Neuronal stem cell (in vitro differentiated cells): ENCODE measurements around the gene NPDC1.

Experiments
- DNase-seq: peaks from one replicate; pipeline ENCODE4 v3.0.0-alpha.2; 2013; ENCODE audit warnings: low spot score
- H2AFZ ChIP-seq: one replicate; pipeline ENCODE4 v1.6.1; 2013; ENCODE audit warnings: mild to moderate bottlenecking, low read length, inconsistent platforms
- H2AK5ac ChIP-seq: 2 replicates; pipeline ENCODE4 v1.6.1; 2013; ENCODE audit warnings: low read depth, mild to moderate bottlenecking, inconsistent platforms, low read length, moderate library complexity, mixed read lengths
- H2BK120ac ChIP-seq: 2 replicates; pipeline ENCODE4 v1.6.1; 2013; ENCODE audit warnings: low read depth, mild to moderate bottlenecking, inconsistent platforms, low read length, moderate library complexity, mixed read lengths
- H2BK12ac ChIP-seq: one replicate; pipeline ENCODE4 v1.6.1; 2013; ENCODE audit warnings: low read length, inconsistent platforms
- H2BK15ac ChIP-seq: 2 replicates; pipeline ENCODE4 v1.6.1; 2013; ENCODE audit warnings: mild to moderate bottlenecking, low read length, inconsistent platforms, mixed read lengths
- H2BK5ac ChIP-seq: one replicate; pipeline ENCODE4 v1.6.1; 2013; ENCODE audit warnings: inconsistent platforms, mild to moderate bottlenecking, low read length, moderate library complexity
- H3K14ac ChIP-seq: one replicate; pipeline ENCODE4 v1.6.1; 2013; ENCODE audit warnings: low read length, inconsistent platforms
- H3K18ac ChIP-seq: 2 replicates; pipeline ENCODE4 v1.6.1; 2013; ENCODE audit warnings: low read length, inconsistent platforms
- H3K23ac ChIP-seq: 2 replicates; pipeline ENCODE4 v1.6.1; 2013; ENCODE audit warnings: low read depth, mild to moderate bottlenecking, mixed read lengths, low read length, inconsistent platforms; ENCODE audit not compliant: poor library complexity
- H3K27ac ChIP-seq: replicated peaks from 3 replicates; pipeline ENCODE4 v1.5.1; 2013; ENCODE audit warnings: low read length, inconsistent platforms
- H3K27me3 ChIP-seq, 3 experiments: 2 replicates each; pipeline ENCODE4 v1.6.1; 2013; ENCODE audit warnings: low read length in 3 of 3, mild to moderate bottlenecking in 2 of 3, inconsistent platforms in 1 of 3, low read depth in 1 of 3, mixed read lengths in 1 of 3, moderate library complexity in 1 of 3; ENCODE audit not compliant: control insufficient read depth in 3 of 3, insufficient read depth in 3 of 3
- H3K36me3 ChIP-seq, 2 donors: replicated peaks in 1 of 2; 2 replicates each; pipeline ENCODE4 v1.6.1; 2013; ENCODE audit warnings: low read length in 2 of 2; ENCODE audit not compliant: control insufficient read depth in 2 of 2, insufficient read depth in 2 of 2
- H3K4ac ChIP-seq: 2 replicates; pipeline ENCODE4 v1.6.1; 2013; ENCODE audit warnings: inconsistent platforms, mild to moderate bottlenecking, low read length, moderate library complexity
- H3K4me1 ChIP-seq, 2 donors: 1 replicate in 1 of 2; 2 replicates in 1 of 2; pipeline ENCODE4 v1.6.1; 2013; ENCODE audit warnings: low read length in 2 of 2, low read depth in 1 of 2; ENCODE audit not compliant: control insufficient read depth in 2 of 2, insufficient read depth in 1 of 2
- H3K4me2 ChIP-seq: one replicate; pipeline ENCODE4 v1.6.1; 2013; ENCODE audit warnings: mild to moderate bottlenecking, low read length, inconsistent platforms; ENCODE audit not compliant: insufficient read depth, poor library complexity, severe bottlenecking
- H3K4me3 ChIP-seq, 2 donors: 2 replicates each; pipeline ENCODE4 v1.5.1; 2013; ENCODE audit warnings: low read length in 2 of 2, mild to moderate bottlenecking in 2 of 2, inconsistent platforms in 1 of 2, moderate library complexity in 1 of 2
- H3K79me1 ChIP-seq: one replicate; pipeline ENCODE4 v1.6.1; 2013; ENCODE audit warnings: low read depth, mild to moderate bottlenecking, inconsistent platforms, low read length, moderate library complexity
- H3K9ac ChIP-seq: one replicate; pipeline ENCODE4 v1.6.1; 2013; ENCODE audit warnings: mild to moderate bottlenecking, low read depth, low read length, inconsistent platforms; ENCODE audit not compliant: poor library complexity
- H3K9me3 ChIP-seq, 2 donors: replicated peaks in 1 of 2; 2 replicates each; pipeline versions ENCODE3 to v1.6.1; 2013; ENCODE audit warnings: low read length in 2 of 2, mild to moderate bottlenecking in 2 of 2, inconsistent platforms in 1 of 2, low read depth in 1 of 2, mixed read lengths in 1 of 2, moderate library complexity in 1 of 2; ENCODE audit not compliant: control insufficient read depth in 2 of 2, insufficient read depth in 1 of 2
- H4K8ac ChIP-seq: one replicate; pipeline ENCODE4 v1.6.1; 2013; ENCODE audit warnings: low read depth, mild to moderate bottlenecking, inconsistent platforms, low read length, moderate library complexity
- H4K91ac ChIP-seq: one replicate; pipeline ENCODE4 v1.6.1; 2013; ENCODE audit warnings: low read length, low read depth, mild to moderate bottlenecking, inconsistent platforms; ENCODE audit not compliant: poor library complexity
- WGBS, 2 donors: extraction: QIAGEN DNeasy Blood & Tissue Kit; methylation state at CpG; one replicate each; pipeline ENCODE4 v1.1.7; 2013; ENCODE audit warnings: missing lambda C conversion rate in 2 of 2, mixed read lengths in 1 of 2; ENCODE audit not compliant: insufficient read length in 2 of 2, insufficient replicate concordance in 1 of 2; ENCODE audit errors: extremely low coverage in 2 of 2; 5-methylcytosine and 5-hydroxymethylcytosine counted together

NPDC1 gene

GRCh38 chr9:137022662-137023008 is 23.3 kb downstream of the NPDC1 start:
- peak overlapping the region; percentile 38 for H3K14ac ChIP-seq
- no CpG with 5 or more reads among the region's 23 CpGs for WGBS, 2 donors

GRCh38 chr9:137021979-137022661 is 23.9 kb downstream of the NPDC1 start:
- H3K9me3 ChIP-seq: peaks cover 0 to under 1% of the 10 kb centered on the region in 2 donors
- H2BK120ac ChIP-seq: no peak overlapping the region
- H4K91ac ChIP-seq: no peak overlapping the region
- H3K23ac ChIP-seq: peak overlapping the region; percentile 85
- no CpG with 5 or more reads among the region's 30 CpGs for WGBS, 2 donors
- H3K18ac ChIP-seq: peak overlapping the region; percentile 65
- no peak overlapping the region for H4K8ac ChIP-seq
- H3K79me1 ChIP-seq: peaks cover 20% of the 10 kb centered on the region
- H2BK15ac ChIP-seq: peak overlapping the region; percentile 59
- H3K4me3 ChIP-seq: no peak overlapping the region
- H2AFZ ChIP-seq: no peak overlapping the region
- no peak for DNase-seq
- peaks cover 20 to 27% of the 10 kb centered on the region in 2 donors for H3K4me1 ChIP-seq
- peaks cover 3 to 15% of the 10 kb centered on the region in 2 donors for H3K36me3 ChIP-seq
- peak overlapping the region; percentile 10 for H2BK12ac ChIP-seq
- H3K4me2 ChIP-seq: no peak overlapping the region
- no peaks in the 10 kb centered on the region for H3K27me3 ChIP-seq
- peak overlapping the region; percentile 37 for H3K4ac ChIP-seq
- peak overlapping the region; percentile 38 for H3K14ac ChIP-seq
- H2AK5ac ChIP-seq: peak overlapping the region; percentile 88
- no peak overlapping the region for H2BK5ac ChIP-seq
- peak overlapping the region; percentile 31 for H3K27ac ChIP-seq
- H3K9ac ChIP-seq: peak overlapping the region; percentile 2

More at GRCh38 chr9:137022662-137023008, 23.3 kb downstream of the NPDC1 start:
- Histone ChIP-seq H2BK5ac (no peak overlapping the region), H3K18ac (peak overlapping the region; percentile 65), H3K9ac (peak overlapping the region; percentile 2), H2BK120ac (no peak overlapping the region), H3K9me3 (no peaks in the 10 kb centered on the region), H3K4ac (peak overlapping the region; percentile 37), H3K79me1 (peaks cover 20% of the 10 kb centered on the region), H2BK15ac (peak overlapping the region; percentile 59), H3K23ac (peak overlapping the region; percentile 85), H3K27me3 (no peaks in the 10 kb centered on the region), H3K36me3 (peaks cover 0 to 10% of the 10 kb centered on the region in 2 donors), H3K4me2 (no peak overlapping the region), H3K4me3 (no peak overlapping the region), H2AK5ac (peak overlapping the region; percentile 88), H4K8ac (no peak overlapping the region), H2AFZ (no peak overlapping the region), H3K4me1 (peaks cover 23 to 32% of the 10 kb centered on the region in 2 donors), H3K27ac (peak overlapping the region; percentile 31), H4K91ac (no peak overlapping the region), H2BK12ac (peak overlapping the region; percentile 10)
- DNase-seq: no peak

GRCh38 chr9:137021568-137021978 is 24.4 kb downstream of the NPDC1 start:
- Histone ChIP-seq H3K27ac (no peak overlapping the region), H2AK5ac (peak overlapping the region; percentile 63), H3K18ac (peak overlapping the region; percentile 28), H3K27me3 (no peaks in the 10 kb centered on the region), H3K14ac (no peak overlapping the region), H4K8ac (peak overlapping the region; percentile 65), H3K36me3 (peaks cover 7 to 21% of the 10 kb centered on the region in 2 donors), H2BK12ac (no peak overlapping the region), H2BK5ac (no peak overlapping the region), H3K79me1 (peaks cover 20% of the 10 kb centered on the region), H3K4me1 (peaks cover 19 to 25% of the 10 kb centered on the region in 2 donors), H4K91ac (no peak overlapping the region), H3K9me3 (peaks cover 0 to 5% of the 10 kb centered on the region in 2 donors), H3K23ac (peak overlapping the region; percentile 85), H2BK120ac (no peak overlapping the region), H2BK15ac (no peak overlapping the region), H3K4ac (peak overlapping the region; percentile 89), H3K4me3 (no peak overlapping the region), H3K4me2 (no peak overlapping the region), H3K9ac (no peak overlapping the region), H2AFZ (no peak overlapping the region)
- DNase-seq: no peak
- no CpG with 5 or more reads among the region's 6 CpGs for WGBS, 2 donors

- H3K14ac ChIP-seq: peak overlapping the region; percentile 82
- H2AK5ac ChIP-seq: peak overlapping the region; percentile 63
- no peak overlapping the region for H2BK120ac ChIP-seq
- peaks cover 0 to 5% of the 10 kb centered on the region in 2 donors for H3K9me3 ChIP-seq
- no peak for DNase-seq
- H3K4me1 ChIP-seq: peaks cover 18 to 19% of the 10 kb centered on the region in 2 donors
- H2AFZ ChIP-seq: no peak overlapping the region
- peak overlapping the region; percentile 85 for H3K23ac ChIP-seq
- H4K91ac ChIP-seq: no peak overlapping the region
- peaks cover 13 to 25% of the 10 kb centered on the region in 2 donors for H3K36me3 ChIP-seq
- H3K4me2 ChIP-seq: no peak overlapping the region
- H2BK15ac ChIP-seq: peak overlapping the region; percentile 67
- no peak overlapping the region for H3K27ac ChIP-seq
- no CpG with 5 or more reads among the region's 32 CpGs for WGBS, 2 donors
- no peak overlapping the region for H2BK12ac ChIP-seq
- peak overlapping the region; percentile 70 for H3K9ac ChIP-seq
- H3K4me3 ChIP-seq: no peak overlapping the region
- no peak overlapping the region for H4K8ac ChIP-seq
- peak overlapping the region; percentile 5 for H2BK5ac ChIP-seq
- no peaks in the 10 kb centered on the region for H3K27me3 ChIP-seq
- H3K79me1 ChIP-seq: peaks cover 20% of the 10 kb centered on the region
- peak overlapping the region; percentile 89 for H3K4ac ChIP-seq
- peak overlapping the region; percentile 28 for H3K18ac ChIP-seq
Observed at GRCh38 chr9:137020771-137021567, 25.0 kb downstream of the NPDC1 start.
